Activated T-cell treated with anti-CD3 and anti-CD28 coated beads, Interleukin-2, amount 50 U/mL, for 48 hours (primary cell): ENCODE results near the gene TRIM27.
"Not testable (repeated sequence)": the region's sequence is repeated elsewhere in the genome, so short reads cannot be mapped to it uniquely, and the experiment has no call there.

Source experiments
- DNase-seq, 2 experiments: peaks; one replicate each; pipeline ENCODE4 v3.0.0-alpha.2; 2020

The TRIM27 gene, protein sequence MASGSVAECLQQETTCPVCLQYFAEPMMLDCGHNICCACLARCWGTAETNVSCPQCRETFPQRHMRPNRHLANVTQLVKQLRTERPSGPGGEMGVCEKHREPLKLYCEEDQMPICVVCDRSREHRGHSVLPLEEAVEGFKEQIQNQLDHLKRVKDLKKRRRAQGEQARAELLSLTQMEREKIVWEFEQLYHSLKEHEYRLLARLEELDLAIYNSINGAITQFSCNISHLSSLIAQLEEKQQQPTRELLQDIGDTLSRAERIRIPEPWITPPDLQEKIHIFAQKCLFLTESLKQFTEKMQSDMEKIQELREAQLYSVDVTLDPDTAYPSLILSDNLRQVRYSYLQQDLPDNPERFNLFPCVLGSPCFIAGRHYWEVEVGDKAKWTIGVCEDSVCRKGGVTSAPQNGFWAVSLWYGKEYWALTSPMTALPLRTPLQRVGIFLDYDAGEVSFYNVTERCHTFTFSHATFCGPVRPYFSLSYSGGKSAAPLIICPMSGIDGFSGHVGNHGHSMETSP

DNA sequence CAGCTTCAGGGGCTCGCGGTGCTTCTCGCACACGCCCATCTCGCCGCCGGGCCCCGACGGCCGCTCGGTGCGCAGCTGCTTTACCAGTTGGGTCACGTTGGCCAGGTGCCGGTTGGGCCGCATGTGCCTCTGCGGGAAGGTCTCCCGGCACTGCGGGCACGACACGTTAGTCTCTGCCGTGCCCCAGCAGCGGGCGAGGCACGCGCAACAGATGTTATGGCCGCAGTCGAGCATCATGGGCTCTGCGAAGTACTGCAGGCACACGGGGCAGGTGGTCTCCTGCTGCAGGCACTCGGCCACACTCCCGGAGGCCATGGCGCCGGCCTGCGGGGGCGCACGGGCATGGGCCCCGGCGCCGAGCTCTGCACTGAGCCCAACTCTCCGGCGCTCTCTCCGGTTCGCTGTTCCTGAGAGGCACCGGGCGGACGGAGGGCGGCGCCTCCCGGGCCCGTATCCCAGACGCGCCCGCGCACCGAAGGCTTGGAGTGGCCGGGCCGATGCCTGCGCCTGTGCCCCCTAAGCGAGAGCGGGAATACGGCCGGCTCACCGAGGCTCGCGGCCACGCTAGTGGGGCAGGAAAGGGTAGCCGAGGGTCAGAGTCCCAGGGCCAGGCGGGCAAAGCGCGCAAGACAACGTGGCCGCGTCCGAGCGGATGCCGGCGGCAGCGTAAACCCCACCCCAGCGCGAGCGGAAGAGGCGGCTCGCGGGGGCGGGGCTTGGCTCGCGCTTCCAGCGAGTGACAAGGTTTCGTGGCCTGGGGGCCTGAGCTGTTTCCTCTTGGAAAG is at the start of gene TRIM27:
TSS of gene TRIM27 (minus strand) at position 668 of the 785 bp plus-strand sequence. CDS start at position 315, 353 bp downstream.
- peak; percentile 86 to 89 for DNase-seq

DNA sequence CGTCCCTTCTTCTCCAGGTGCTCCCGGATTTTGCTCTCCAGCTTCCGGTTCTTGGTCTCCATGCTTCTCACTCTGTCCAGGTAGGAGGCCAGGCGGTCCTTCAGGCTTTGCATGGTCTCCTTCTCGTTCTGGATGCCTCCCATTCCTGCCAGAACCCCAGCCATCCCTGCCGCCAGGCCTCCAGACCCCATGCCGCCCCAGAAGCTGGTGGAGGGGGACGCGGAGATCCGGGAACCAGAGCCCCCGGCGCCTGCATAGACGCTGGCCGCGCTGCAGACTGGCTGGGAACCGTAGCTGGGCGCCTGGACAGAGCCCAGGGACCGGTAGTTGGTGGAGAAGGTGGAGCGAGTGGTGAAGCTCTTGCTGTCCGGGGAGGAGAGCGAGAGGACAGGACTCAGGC is 46.3 kb upstream of the TRIM27 start:
- not testable (repeated sequence) for DNase-seq

DNA sequence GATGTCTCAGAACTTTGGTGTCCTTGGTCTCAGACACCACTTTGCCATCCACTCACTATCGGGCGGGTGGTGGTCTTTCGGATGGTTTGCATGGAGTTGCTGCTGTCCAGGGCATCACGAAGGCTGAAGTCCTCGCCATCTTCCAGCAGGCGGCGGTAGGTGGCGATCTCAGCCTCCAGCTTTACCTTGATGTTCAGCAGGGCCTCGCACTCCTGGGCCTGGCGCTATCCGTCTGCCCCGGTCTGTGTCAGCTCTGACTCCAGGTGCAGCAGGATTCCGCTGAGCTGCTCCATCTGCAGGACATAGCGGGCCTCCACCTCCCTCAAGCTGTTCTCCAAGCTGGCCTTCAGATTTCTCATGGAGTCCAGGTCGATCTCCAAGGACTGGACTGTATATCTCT is 45.3 kb upstream of the TRIM27 start:
- no peak for DNase-seq

DNA sequence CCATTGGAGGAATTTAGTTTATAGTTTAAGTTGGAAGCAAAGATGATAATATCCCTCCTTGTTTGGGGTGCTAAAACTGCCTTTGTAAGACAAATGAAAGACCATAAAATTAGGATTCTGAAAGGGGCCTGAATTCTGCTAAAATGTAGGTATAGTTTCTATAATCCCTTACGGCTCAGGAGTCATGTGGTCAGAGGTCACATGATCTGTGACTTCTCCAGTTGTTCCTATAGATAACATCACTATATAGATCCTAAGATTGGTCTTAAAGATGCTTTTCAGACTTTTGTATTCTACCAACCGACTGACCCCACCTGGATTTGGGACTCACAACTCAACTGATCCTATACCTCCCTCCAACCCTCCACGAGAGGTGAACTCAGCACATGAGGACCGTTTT is 44.7 kb upstream of the TRIM27 start:
- DNase-seq: no peak

DNA sequence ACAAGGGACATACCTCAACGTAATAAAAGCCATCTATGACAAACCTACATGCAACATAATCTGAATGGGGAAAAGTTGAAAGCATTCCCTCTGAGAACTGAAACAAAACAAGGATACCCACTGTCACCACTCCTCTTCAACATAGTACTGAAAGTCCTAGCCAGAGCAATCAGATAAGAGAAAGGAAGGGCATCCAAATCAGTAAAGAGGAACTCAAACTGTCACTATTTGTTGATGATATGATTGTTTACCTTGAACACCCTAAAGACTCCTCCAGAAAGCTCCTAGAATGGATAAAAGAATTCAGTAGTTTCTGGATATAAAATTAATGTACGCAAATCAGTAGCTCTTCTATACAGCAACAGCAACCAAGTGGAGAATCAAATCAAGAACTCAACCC is 41.9 kb upstream of the TRIM27 start:
- no peak for DNase-seq

DNA sequence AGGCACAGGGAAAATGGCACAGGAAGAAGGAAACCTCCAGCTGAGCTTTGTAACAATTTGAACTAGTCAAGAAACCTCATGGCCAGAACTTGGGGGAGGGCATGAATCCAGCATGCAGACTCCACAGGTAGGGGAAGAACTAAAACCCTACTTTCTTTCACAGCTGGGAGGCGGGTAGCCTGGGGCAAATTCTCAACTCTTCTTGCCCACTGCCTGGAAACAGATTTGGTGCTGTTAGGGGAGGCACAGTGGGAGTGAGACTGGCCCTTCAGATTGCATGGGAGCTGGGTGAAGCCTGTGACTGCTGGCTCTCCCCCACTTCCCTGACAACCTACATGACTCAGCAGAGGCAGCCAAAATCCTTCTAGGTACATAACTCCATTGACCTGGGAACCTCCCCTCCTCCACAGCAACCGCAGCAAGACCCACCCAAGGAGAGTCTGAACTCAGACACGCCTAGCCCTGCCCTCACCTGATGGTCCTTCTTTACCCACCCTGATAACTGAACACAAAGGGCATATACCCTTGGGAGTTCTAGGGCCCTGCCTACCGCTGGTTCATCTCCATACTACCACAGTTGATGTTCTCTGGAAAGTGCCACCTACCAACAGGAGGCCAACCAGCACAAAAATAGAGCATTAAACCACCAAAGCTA is 37.2 kb upstream of the TRIM27 start:
- no peak for DNase-seq

DNA sequence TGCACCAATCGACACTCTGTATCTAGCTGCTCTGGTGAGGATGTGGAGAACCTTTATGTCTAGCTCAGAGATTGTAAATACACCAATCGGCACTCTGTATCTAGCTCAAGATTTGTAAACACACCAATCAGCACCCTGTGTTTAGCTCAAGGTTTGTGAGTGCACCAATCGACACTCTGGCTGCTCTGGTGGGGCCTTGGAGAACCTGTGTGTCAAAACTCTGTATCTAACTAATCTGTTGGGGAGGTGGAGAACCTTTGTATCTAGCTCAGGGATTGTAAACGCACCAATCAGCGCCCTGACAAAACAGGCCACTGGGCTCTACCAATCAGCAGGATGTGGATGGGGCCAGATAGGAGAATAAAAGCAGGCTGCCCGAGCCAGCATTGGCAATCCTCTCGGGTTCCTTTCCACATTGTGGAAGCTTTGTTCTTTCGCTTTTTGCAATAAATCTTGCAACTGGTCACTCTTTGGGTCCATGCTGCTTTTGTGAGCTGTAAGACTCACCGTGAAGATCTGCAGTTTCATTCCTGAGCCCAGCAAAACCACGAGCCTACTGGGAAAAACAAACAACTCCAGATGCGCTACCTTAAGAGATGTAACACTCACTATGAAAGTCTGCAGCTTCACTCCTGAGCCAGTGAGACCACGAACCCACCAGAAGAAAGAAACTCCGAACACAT is 34.9 kb upstream of the TRIM27 start:
- not testable (repeated sequence) for DNase-seq

DNA sequence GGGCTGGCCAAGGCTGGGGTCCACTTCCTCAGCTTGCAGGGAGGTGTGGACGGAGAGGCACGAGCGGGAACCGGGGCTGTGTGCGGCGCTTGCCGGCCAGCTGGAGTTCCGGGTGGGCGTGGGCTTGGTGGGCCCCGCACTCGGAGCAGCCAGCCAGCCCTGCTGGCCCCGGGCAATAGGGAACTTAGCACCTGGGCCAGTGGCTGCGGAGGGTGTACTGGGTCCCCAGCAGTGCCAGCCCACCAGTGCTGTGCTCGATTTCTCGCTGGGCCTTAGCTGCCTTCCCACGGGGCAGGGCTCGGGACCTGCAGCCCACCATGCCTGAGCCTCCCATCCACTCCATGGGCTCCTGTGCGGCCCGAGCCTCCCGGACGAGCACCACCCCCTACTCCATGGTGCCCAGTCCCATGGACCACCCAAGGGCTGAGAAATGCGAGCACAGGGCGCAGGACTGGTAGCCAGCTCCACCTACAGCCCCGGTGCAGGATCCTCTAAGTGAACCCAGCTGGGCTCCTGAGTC is 34.1 kb upstream of the TRIM27 start:
- not testable (repeated sequence) for DNase-seq

DNA sequence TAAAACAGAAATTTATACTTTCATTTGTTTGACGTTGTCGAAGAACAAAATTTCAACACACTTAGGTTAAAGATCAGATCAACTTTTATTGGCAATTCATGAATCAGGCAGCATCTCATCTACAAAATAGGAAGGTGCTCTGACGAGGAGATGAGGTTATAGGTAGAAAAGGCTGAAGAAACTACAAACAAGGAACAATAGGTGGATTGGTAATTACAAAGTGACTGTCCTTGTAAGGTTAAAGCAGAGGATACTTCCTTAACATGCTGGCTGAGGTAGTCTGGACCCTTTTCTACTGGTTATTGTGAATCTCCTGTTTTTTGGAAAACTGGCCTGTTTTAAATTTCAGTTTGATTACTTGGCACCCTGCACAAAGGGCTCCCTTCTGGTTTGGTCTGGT is 32.5 kb upstream of the TRIM27 start:
- DNase-seq: no peak

DNA sequence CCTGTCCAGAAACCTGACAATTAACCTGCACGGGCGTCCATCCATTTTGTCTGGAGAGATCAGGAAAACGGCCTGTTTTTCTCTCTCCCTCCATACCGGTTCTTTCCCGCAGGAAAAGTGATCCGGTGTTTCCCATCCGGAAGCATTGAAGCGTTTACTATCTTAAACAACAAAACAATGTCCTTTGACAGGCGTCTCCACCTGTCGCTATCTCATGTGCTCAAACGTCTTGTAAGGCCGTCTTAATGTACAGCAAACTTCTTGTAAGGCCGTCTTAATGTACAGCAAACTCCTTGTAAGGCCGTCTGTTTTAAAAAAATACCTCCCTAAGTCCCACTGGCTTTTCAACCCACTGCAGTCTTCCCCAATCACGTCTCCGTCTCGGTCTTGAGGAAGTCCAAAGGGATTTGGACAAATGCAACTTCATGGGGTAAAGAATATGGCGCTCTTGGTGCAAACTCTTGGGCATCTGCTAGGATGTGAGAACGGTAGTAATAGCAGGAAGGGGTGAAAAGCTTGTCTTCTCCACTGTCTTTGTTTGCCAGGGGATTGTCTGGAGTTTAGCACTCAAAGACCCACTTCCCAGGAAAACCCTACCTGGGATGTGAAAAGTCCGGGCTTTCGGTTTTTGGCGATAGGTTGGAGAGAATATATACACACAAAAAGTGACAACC is 29.9 kb upstream of the TRIM27 start:
- DNase-seq: peak; percentile 28 to 35

DNA sequence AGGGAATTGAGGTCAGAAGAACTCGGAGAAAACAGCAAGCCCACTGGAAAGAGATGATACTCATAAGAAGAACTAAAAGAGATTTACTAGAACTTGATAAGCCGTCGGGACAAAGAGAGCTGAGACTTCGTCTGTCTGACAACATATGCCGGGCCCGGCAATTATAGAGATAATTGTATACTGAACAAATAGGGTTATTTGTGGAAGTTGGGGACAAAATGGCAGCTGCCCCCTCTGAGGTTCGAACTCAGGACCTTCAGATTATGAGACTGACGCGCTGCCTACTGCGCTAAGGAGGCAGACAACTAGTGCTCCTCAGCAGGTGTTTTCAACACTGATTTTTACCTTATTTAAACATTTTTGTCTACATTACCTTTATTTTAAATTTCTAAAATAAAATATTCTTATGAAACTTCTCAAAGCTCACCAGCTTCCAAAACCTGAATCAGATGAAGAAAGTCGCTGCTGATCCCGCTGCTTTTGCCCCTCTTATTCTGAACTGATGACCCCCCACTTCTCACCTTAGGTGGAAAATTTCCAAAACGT is 29.3 kb upstream of the TRIM27 start:
- DNase-seq: peak; percentile 80

DNA sequence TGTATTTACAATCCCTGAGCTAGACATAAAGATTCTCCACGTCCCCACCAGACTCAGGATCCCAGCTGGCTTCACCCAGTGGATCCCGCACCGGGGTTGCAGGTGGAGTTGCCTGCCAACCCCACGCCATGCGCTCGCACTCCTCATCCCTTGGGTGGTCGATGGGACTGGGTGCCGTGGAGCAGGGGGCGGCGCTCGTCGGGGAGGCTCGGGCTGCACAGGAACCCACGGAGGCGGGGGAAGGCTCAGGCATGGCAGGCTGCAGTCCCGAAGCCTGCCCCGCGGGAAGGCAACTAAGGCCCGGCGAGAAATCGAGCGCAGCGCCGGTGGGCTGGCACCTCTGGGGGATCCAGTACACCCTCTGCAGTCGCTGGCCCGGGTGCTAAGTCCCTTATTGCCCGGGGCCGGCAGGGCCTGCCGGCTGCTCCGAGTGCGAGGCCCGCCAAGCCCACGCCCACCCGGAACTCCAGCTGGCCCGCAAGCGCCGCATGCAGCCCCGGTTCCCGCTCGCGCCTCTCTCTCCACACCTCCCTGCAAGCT is 25.9 kb upstream of the TRIM27 start:
- DNase-seq: not testable (repeated sequence)

DNA sequence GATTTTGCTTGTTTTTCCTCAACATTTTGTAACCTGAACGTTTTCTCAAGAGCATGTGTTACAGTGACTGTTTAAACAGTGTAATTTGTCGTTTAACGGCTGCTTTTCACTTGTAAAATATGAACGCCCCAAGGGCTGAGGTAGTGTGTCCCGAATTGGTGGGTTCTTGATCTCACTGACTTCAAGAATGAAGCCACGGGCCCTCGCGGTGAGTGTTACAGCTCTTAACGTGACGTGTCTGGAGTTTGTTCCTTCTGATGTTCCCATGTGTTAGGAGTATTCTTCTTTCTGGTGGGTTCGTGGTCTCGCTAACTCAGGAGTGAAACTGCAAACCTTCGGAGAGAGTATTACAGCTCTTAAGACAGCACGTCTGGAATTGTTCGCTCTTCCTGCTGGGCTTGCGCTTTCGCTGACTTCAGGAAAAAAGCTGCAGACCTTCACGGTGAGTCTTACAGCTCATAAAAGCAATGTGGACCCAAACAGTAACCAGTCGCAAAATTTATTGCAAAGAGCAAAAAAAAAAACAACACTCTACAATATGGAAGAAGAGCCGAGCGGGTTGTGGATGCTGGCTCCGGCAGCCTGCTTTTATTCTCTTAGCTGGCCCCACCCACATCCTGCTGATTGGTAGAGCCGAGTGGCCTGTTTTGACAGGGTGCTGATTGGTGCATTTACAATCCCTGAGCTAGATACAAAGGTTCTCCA is 25.1 kb upstream of the TRIM27 start:
- no peak for DNase-seq

DNA sequence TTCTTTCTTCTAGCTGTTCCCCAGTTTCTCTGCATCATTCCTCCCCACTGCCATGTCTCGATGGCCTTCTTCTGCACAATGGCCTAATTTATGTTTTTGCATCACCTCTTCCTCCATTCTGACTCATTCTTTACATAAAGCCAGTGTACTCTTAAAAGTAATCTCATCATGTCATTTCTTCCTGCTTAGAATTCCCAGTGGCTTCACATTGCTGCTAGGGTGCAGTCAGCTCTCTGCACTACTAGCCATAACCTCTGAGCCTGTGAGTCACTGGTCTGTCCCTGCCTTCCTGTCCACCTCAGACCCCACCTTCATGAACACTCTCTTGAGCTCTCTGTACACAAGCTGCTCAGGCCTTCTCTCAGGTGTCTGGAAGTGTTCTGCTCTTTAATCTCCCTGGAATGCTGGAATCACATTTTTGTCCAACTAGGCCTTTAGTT is 24.1 kb upstream of the TRIM27 start:
- DNase-seq: no peak

DNA sequence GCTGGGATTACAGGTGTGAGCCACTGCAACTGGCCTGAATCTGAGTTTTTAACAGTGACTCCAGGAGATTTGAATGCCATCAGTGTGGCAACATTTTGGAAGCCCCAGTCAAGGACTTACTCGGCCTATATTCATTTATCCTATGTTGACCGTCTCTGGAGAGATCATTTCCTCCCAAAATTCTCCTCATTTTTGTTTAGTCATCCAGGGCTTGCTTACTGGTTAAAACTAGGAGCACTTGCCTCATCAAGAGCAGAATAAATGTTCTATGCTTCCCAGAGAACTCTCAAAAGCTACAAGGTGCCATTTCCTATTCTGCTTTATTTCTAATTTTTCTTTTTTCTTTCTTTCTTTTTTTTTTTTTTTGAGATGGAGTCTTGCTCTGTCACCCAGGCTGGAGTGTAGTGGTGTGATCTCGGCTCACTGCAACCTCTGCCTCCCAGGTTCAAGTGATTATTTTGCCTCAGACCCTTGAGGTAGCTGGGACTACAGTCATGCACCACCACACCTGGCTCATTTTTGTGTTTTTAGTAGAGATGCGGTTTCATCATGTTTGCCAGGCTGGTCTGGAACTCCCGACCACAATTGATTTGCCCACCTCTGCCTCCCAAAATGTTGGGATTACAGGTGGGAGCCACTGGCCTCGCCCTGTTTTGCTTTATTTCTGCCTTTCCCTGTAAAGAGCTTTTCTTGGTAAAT is 23.4 kb upstream of the TRIM27 start:
- no peak for DNase-seq

DNA sequence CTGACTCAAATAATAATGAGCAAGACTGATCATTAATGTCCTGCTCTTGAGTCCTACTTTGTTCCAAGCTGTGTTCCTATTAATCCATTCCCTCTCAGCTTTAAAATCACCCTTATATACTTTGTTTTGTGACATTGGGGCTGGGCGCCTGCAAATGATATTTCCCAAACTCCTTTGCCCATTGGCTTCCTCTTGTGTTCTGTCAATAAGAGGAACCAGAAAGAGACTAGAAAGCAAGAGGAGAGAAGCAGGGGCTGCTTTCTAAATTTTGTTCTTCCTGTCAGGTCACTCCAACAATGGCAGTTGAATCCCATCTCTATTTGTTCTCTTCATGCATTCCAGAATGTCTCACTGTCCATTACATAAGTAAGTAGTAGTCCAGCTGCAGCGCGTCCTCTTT is 21.6 kb upstream of the TRIM27 start:
- no peak for DNase-seq

DNA sequence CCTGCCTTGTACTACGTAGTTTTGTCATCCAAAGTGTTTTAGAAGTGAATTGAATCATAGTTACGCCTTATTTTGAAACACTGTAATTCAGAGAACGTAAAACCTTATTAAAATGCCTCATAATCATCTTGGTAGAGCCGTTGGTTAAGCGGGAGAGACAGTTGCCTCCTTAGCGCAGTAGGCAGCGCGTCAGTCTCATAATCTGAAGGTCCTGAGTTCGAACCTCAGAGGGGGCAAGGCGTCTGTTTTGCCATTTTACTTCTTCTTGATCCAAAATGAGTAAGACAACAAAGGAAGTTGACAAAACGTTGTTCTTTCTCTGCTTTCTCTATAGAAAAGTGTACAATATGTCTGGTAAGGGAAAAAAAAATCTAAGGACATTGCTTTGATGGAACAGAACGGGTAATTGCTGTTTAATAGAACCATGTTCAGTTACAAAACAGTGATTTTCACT is 20.7 kb upstream of the TRIM27 start:
- DNase-seq: peak; percentile 86 to 89

DNA sequence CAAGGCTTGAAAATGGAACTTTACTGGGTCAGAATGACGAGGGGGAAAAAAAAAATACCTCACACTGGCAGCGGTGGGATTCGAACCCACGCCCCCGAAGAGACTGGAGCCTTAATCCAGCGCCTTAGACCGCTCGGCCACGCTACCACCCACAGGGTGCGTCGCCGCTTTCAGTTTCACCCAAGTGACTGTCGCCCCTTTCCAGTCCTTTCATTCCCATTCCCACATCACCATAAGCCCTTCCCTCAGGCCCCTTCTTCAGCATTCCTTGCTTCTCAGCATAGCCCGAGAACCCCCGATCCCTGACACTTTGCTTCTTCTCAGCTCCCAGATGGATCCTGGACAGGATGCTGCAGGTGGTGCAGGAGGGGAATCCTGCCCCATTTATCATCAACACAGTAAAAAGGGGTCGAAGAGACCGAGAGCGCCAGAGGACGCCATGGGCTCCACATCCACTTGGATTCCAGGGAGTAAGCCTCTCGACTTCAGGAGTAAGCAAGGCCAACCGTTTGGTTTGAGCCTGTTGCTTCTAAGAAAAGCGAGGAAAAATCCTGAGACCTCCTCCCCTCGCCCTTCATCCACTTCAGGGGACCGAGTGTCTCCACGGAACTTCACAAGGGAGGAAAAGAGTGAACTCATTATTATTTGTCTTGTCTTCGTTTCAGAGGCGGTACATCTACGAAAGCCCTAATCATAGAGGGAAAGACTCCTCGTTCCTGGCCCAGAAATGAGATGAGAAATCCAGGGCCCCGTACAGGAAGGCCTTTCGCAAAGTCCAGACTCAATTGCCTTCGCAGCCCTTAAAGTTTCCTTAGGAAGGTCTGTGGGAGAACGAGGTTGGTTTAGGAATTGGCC is 20.0 kb upstream of the TRIM27 start:
- peak; percentile 87 to 88 for DNase-seq

DNA sequence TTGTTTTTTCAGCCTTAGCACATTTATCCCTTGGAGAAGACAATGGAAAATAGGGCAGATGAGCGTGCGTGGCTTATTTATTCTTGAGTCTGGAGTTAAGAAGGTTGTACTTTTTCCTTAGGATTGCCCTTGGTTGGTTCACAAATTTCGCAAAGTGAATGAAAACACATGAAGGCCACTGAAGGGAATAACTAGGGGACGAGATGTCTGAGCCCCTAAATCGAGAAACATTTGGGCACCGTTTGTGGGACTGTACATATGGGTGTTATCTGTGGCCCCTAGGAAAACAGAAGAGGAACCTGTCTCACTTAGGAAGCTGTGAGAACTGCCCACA is 19.4 kb upstream of the TRIM27 start:
- DNase-seq: no peak
